Uterus (tissue), 2 donors: ENCODE results near the gene HOXB8.

Experiments used
- CTCF ChIP-seq, 4 experiments: fragments of 200-600 bp in 2 of 4; fragments of 450-650 bp in 2 of 4; sonication (generic) in 2 of 4; IDR thresholded peaks; one replicate each; pipeline ENCODE4 v1.5.1; 2016 to 2019; ENCODE audit warnings: antibody characterized with exemption in 4 of 4, mild to moderate bottlenecking in 2 of 4, moderate library complexity in 1 of 4
- POLR2A ChIP-seq, 2 donors: fragments of 450-650 bp; IDR thresholded peaks; one replicate each; pipeline ENCODE4 v1.6.1; 2016; ENCODE audit warnings: antibody characterized with exemption in 2 of 2, mild to moderate bottlenecking in 1 of 2, moderate library complexity in 1 of 2

- no peak for TF ChIP-seq POLR2A (IDR thresholded peaks at IDR 0.05)
- no peak for TF ChIP-seq CTCF (IDR thresholded peaks at IDR 0.05)
Observed at GRCh38 chr17:48588528-48588927, 26.6 kb downstream of the HOXB8 start.
